ENCODE data around the gene PPP2CA. TPM values are rescaled to one million over a fixed set of nuclear protein-coding genes. Genes with fewer than 3 reads are reported as not detected.
"Not testable (repeated sequence)": the region's sequence is repeated elsewhere in the genome, so short reads cannot be mapped to it uniquely, and the experiment has no call there.

The PPP2CA gene
- total and polyA plus RNA-seq, 2 of the 4 experiments (the other 2 are of a cell fraction), result 70.6 to 73.6 TPM

- 0 out of 2 replicates have a peak overlapping the region, but pooled peaks have one; percentile 36 for H3K4me2 ChIP-seq (ENCODE audit: low read depth, low read length)
- peak overlapping the region; percentile 28; the same call in 1 of the 2 replicates for H3K27ac ChIP-seq (ENCODE audit: insufficient read depth, low read length)
- H3K4ac ChIP-seq (ENCODE audit: low read depth, low read length); in situ Hi-C loops (cut with MboI; ENCODE audit: low sequenced_read_pairs); H2BK5ac ChIP-seq (ENCODE audit: low read depth, low read length, poor library complexity, severe bottlenecking); H4K91ac ChIP-seq (ENCODE audit: insufficient read depth, low read depth, low read length); H3K4me1 ChIP-seq (ENCODE audit: control insufficient read depth, insufficient read depth, low read length); H3K18ac ChIP-seq (ENCODE audit: low read depth, low read length); H3K9me1 ChIP-seq (ENCODE audit: insufficient read depth, low read length); H3K4me3 ChIP-seq (ENCODE audit: insufficient read depth, low read depth, low read length); H4K8ac ChIP-seq (ENCODE audit: low read depth in 2 of 2, low read length in 2 of 2); H2AK9ac ChIP-seq (replicated peaks; ENCODE audit: low read depth, low read length, poor library complexity); H3K9ac ChIP-seq (ENCODE audit: low read depth, low read length); H2BK120ac ChIP-seq (ENCODE audit: low read depth, low read length); BruUV-seq (replicated peaks); H3K36me3 ChIP-seq (ENCODE audit: control insufficient read depth, insufficient read depth, low read length); H3K27me3 ChIP-seq (ENCODE audit: control insufficient read depth, insufficient read depth, low read length); H2BK20ac ChIP-seq (ENCODE audit: low read depth, low read length); H2AK5ac ChIP-seq (ENCODE audit: low read depth, low read length); H3K9me3 ChIP-seq (ENCODE audit: control insufficient read depth, insufficient read depth, low read length); H4K5ac ChIP-seq (ENCODE audit: low read depth, low read length); H3K23ac ChIP-seq (ENCODE audit: low read depth, low read length); H3K14ac ChIP-seq (replicated peaks; ENCODE audit: low read depth, low read length); dilution Hi-C loops (cut with HindIII; ENCODE audit: low sequenced_read_pairs, unreplicated experiment); H2BK15ac ChIP-seq (ENCODE audit: low read depth, low read length); H3K56ac ChIP-seq (ENCODE audit: extremely low read depth, insufficient read depth, low read length); H2AFZ ChIP-seq (replicated peaks; ENCODE audit: low read length, poor library complexity): not testable (repeated sequence)
- peak; percentile 36 for TF ChIP-seq BHLHE40 (IDR thresholded peaks at IDR 0.05; ENCODE audit: low read depth, low read length)
- WGBS, 2 experiments (ENCODE audit: extremely low coverage in 2 of 2, insufficient read length in 1 of 2), result no CpG with 5 or more reads among the region's 14 CpGs
- intact Hi-C loops (cut with micrococcal nuclease), result loop anchor here (5.0 kb wide), 1 partner anchor 56 kb away; no protein-coding TSS in a partner anchor
- POLR2A ChIA-PET (ENCODE audit: unreplicated experiment), result interaction anchor here (0.6 kb wide), 2 partner anchors 34 to 1361 kb away, joined by 3 to 6 read pairs; no protein-coding TSS in a partner anchor
- H4K20me1 ChIP-seq (ENCODE audit: insufficient read depth, low read length), result peaks cover 98% of the 10 kb centered on the region
- CTCF ChIA-PET, result interaction anchor here (0.6 to 1.5 kb wide), 5 partner anchors 11 to 78 kb away, joined by 3 to 5 read pairs (median 4); no protein-coding TSS in a partner anchor
- DNase-seq (peak; percentile 73), ATAC-seq (ENCODE audit: low read depth) (peak; percentile 32)
- peaks cover 4 to 55% of the 10 kb centered on the region in 2 experiments; a peak in 2 of 4 replicates for H3K79me1 ChIP-seq (ENCODE audit: low read depth in 1 of 2, low read length in 2 of 2)
Measured at GRCh38 chr5:134211263-134212031, 14.4 kb downstream of the PPP2CA start.

All from IMR-90 (cell line).